ENCODE data around the gene SCAP.

Gene SCAP

GRCh38 chr3:47365213-47366153 lies 110.3 kb downstream of the SCAP start:
- no peak for DNase-seq
